AG09309 (cell line): ENCODE results near the gene PDE2A.

ENCODE experiments used
- DNase-seq: peaks from one replicate; pipeline ENCODE4 v3.0.0-alpha.2; 2010; ENCODE audit warnings: low read depth
- H3K4me3 ChIP-seq: 2 replicates; pipeline ENCODE4 v1.5.1; 2011; ENCODE audit warnings: mild to moderate bottlenecking, low read depth, low read length, moderate library complexity; ENCODE audit not compliant: control insufficient read depth
- CTCF ChIP-seq: IDR thresholded peaks from 2 replicates; pipeline ENCODE4 v1.5.1; 2011; ENCODE audit warnings: mild to moderate bottlenecking, low read depth, low read length, inconsistent platforms; ENCODE audit not compliant: insufficient read depth, control insufficient read depth; ENCODE audit errors: missing control alignments

Gene PDE2A

GRCh38 chr11:72580642-72580950 is 93.6 kb downstream of the PDE2A start:
- no peak for DNase-seq
- no peak overlapping the region for H3K4me3 ChIP-seq
- no peak for TF ChIP-seq CTCF

GRCh38 chr11:72579816-72580641 is 94.2 kb downstream of the PDE2A start:
- TF ChIP-seq CTCF: no peak
- no peak overlapping the region for H3K4me3 ChIP-seq

GRCh38 chr11:72578991-72579815 is 95.0 kb downstream of the PDE2A start:
- TF ChIP-seq CTCF: no peak
- no peak for DNase-seq
- no peak overlapping the region for H3K4me3 ChIP-seq

More at GRCh38 chr11:72579816-72580641, 94.2 kb downstream of the PDE2A start:
- DNase-seq: no peak

GRCh38 chr11:72578566-72578965 is 95.7 kb downstream of the PDE2A start:
- no peak overlapping the region for H3K4me3 ChIP-seq
- no peak for TF ChIP-seq CTCF
- DNase-seq: no peak

- no peak for TF ChIP-seq CTCF
- no peak overlapping the region for H3K4me3 ChIP-seq
- DNase-seq: no peak
Measured at GRCh38 chr11:72578051-72578450, 96.2 kb downstream of the PDE2A start.

- DNase-seq: no peak
- TF ChIP-seq CTCF: no peak
- no peak overlapping the region for H3K4me3 ChIP-seq
Measured at GRCh38 chr11:72577271-72577721, 96.9 kb downstream of the PDE2A start.
